GM12892 (cell line): ENCODE results near the gene ERGIC1.
"Not testable (repeated sequence)": the region's sequence is repeated elsewhere in the genome, so short reads cannot be mapped to it uniquely, and the experiment has no call there.

Experiments used
- DNase-seq: peaks from one replicate; pipeline ENCODE4 v3.0.0; 2011; ENCODE audit not compliant: insufficient read length
- FAIRE-seq: peaks from 2 replicates; lab custom pipeline; 2011; peaks lifted over from hg19 to GRCh38; lab: Jason Lieb, UNC
- POLR2A ChIP-seq: IDR thresholded peaks from 2 replicates; pipeline ENCODE4 v1.6.1; 2011; ENCODE audit warnings: low read depth, low read length, control low read depth
- POLR2AphosphoS5 ChIP-seq: IDR thresholded peaks from 2 replicates; pipeline ENCODE4 v1.6.1; 2011; ENCODE audit warnings: low read depth, low read length, control low read depth
- TAF1 ChIP-seq: IDR thresholded peaks from 2 replicates; pipeline ENCODE4 v1.6.1; 2011; ENCODE audit warnings: low read depth, mild to moderate bottlenecking, control low read depth, low read length, borderline replicate concordance

The ERGIC1 gene

DNA sequence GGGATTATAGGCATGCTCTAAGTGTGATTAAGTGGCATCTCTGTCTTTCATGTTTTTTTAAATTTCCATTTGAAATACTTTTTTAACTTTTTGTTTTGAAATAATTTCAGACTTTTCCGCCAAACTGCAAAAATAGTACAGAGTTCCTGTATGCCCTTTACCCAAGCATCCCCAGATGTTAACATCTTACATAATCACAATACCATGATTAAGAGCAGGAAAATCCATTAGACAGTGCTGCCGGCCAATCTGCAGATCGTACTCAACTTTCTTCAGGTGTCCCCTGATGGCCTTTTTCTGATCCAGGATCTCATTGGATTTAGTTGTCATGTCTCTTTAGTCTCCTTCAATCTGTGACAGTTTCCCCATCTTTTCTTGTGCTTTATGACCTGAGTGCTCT lies 49.0 kb downstream of the ERGIC1 start:
- TF ChIP-seq POLR2A (no peak), POLR2AphosphoS5 (no peak), TAF1 (no peak)
- no peak for FAIRE-seq
- DNase-seq, result no peak

DNA sequence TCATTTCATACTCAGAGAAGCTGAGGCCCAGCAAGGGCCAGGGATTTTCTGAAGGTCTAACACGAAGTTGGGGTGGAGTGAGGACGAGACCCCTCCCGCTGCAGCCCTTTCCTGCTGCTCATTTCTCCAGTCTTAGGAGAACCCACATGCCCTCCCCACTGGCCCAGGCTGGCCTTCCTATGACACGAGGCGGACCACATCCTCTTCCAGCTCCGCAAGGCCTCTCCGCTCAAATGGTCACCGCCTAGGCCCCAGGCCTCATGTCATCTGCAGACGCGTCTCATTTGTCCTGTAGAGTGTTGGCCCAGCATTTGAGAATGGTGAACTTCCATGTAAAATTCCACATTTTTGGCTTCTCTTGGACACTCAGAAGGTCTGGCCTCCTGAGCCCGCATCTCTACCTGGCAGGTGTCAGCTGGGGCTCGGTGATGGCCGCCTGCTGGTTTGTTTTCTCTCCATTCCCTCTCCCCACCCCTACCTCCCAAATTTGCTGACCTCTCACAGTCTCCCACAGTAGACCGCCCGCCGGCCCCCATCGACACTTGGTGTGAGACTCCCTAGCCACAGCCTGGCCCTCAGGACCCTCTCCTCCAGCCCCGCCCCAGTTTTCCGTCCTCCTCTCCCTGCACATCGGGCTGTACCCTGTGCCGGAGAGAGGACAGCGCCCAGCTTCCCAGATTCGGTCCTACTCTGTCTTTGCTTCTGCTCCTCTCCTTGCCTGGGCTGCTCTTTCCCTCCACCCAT lies 51.7 kb downstream of the ERGIC1 start:
- TF ChIP-seq TAF1 (no peak), POLR2AphosphoS5 (no peak), POLR2A (no peak)
- FAIRE-seq, result no peak
- DNase-seq, result no peak

DNA sequence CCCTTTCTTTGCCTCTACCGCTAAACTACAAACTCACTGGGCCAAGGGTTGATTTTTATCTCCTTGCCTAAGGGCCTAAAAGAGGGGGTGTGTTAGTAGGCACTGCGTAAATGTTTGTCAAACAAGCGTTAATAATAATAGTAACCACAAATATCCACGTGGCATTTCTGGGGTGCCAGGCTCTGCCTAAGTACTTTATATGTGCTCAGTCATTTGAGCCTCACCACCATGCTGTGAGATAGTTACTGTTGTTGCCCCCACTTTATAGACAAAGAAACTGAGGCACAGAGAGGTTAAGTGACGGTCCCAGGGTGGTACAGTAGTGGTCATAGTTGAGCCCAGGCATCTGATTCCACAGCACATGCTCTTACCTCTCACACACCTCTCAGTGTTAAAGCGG lies 52.4 kb downstream of the ERGIC1 start:
- FAIRE-seq, result no peak
- TF ChIP-seq TAF1 (no peak), POLR2A (no peak), POLR2AphosphoS5 (no peak)
- DNase-seq, result no peak

DNA sequence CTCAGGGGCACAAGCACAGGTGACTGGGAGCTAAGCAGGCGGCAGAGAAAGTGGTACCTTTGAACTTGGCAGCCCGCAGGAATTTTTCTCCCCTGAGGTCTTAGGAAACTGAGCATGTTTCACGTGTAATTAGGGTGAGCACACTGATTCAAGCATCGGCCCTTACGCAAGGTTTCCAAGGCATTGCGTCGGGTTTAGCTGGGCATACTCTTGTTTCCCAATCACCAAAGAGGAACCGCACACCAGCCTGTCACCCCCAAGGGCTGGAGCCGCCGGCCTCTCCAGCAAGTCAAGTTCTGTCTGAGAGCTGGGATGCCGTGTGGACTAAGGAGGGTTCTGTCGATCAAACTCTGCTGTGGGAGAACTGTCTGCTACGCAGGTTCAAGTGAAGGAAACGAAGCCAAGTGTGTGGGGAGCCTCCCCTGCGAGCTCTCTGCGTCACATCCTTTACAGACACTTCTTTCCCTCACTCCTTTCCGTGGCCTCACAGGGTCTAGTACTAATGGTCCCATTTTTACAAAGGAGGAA lies 53.0 kb downstream of the ERGIC1 start:
- FAIRE-seq (no peak), DNase-seq (no peak)
- TF ChIP-seq POLR2AphosphoS5 (no peak), TAF1 (no peak), POLR2A (no peak)

DNA sequence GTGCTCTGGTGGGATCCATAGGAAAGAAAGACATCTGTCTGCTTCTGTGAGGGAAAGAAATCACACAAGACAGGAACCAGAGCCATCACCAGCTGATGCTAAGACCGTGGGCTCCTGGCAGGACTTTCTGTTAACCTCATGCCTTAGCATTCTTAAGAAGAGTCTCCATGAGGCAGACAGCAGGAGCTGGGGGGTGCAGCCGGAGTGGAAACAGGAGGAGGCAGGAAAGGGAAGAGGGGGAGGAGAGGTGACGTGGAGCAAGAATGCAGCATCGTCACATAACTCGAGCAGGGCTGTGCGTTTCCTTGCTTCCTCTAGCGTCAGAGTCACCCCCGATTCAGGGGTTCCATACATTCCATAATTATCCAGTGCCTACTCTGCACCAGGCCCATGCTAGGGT lies 53.6 kb downstream of the ERGIC1 start:
- FAIRE-seq (no peak), DNase-seq (no peak)
- no peak for TF ChIP-seq TAF1
- no peak for TF ChIP-seq POLR2A
- no peak for TF ChIP-seq POLR2AphosphoS5

DNA sequence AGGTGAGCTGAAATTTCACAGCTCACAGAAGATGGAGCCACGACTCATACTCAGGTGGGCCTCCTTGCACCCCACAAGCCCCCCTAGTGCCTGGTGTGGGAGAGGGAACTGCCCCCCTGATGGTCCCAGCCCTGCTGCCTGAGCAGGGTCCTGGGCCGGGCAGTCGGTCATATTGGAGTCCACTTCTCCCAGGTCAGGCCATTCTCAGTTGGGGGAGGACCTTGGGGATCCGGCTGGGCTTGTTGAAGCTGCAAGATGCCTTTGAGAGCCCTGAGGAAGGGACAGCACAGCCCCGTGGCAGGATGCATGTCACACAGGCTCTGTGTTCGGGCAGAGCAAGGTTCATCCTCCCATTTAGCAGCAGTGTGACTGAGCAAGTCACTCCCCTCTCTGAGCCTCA lies 56.6 kb downstream of the ERGIC1 start:
- no peak for FAIRE-seq
- TF ChIP-seq POLR2AphosphoS5, result no peak
- TF ChIP-seq TAF1, result no peak
- TF ChIP-seq POLR2A, result no peak
- no peak for DNase-seq

DNA sequence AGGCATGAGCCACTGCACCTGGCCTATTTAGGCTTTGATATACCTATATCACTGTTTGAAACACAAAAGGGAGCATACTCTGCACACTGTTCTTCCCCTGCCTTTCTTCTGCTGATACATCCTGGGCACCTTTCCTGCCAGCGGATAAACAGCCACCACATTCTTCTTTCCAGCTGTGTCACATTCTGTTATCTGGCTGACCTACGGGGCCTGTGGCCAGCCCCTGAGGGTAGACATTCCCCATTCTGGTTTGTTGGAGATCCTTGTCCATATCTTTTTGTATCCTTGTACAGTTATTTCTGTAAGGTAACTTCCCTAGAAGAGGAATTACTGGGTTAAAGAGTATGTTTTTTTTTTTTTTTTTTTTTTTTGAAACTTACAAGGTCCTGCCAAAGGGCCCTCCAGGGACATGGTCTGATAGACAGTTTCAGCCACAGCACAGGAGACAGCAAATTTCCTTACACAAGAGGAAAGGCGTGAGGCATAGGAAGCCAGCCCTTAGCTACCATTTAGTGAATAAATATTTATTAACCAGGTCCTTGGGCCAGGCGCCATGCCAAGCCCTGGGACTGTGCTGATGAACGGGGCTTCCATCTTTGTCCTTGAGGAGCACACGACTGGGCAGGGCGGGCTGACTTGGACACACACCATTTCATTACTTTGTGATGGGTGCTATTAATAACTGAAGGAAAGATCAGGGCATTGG lies 57.8 kb downstream of the ERGIC1 start:
- FAIRE-seq (no peak), DNase-seq (no peak)
- TF ChIP-seq POLR2AphosphoS5 (no peak), POLR2A (no peak), TAF1 (no peak)

DNA sequence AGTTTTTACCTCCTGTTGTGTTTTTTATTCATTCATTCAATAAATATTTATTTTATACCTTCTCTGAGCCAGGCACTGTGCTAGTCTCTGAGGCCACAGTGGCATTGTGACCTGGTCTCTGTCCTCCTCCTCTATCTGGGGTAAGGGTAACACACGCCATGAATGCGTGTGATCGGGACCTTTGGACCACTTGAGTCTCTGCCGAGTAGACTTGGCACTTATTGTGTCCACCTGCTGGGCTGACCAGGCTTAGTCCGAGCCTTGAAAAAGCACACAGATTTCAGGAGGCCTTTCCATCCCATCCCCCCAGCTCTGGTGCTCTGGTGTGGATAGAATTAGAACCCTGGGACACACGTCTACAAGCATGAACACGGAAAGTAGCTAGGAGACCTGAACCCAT lies 58.7 kb downstream of the ERGIC1 start:
- no peak for TF ChIP-seq POLR2A
- DNase-seq (no peak), FAIRE-seq (no peak)

DNA sequence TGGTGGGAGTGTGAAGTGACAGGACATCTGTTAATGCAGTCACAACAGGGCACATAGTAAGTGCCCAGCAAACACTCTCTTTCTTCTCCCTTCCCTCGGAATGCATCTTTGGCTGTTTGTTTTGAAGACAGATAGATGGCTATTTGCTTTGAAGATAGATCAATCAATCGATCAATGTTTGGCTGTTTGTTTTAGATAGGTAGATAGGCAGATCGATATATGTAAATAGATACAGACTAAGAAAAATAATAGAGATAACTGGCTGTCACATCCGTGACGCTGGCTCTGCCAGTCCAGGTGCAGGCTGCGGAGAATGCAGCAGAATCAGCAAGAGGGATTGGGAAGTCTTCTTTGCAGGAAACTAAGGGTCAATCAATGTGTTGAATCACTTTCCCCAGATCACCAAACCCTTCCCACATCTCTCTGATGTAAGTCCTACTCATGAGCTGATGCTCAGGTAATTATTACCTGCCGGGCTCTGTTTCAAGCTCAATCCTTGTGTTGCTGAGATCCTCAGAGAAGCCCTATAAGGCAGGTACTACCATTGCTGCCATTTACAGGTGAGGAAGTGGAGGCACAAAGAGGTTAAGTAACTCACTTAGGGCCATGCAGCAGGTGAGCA lies 60.8 kb downstream of the ERGIC1 start:
- DNase-seq (no peak), FAIRE-seq (no peak)
- no peak for TF ChIP-seq POLR2AphosphoS5
- no peak for TF ChIP-seq TAF1
- no peak for TF ChIP-seq POLR2A

DNA sequence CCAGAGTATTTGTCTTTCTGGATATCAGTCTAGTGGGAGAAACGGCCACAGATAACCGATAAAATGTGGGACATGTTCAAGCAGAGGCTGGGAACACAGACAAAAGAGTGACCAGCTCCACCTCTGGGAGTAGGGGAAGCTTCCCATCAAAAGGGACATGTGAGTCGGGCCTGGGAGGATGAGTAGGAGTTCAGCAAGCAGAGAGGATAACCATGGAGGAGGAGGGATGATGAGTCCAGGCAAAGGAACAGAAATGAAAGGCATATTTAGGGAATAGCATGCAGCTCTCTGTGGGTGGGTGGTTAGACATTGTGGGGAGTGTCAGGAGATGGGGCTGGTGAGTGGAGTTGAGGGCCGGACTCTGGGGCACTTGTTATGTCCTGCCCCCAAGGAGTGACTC lies 61.5 kb downstream of the ERGIC1 start:
- TF ChIP-seq TAF1 (no peak), POLR2A (no peak), POLR2AphosphoS5 (no peak)
- no peak for FAIRE-seq
- DNase-seq, result no peak

DNA sequence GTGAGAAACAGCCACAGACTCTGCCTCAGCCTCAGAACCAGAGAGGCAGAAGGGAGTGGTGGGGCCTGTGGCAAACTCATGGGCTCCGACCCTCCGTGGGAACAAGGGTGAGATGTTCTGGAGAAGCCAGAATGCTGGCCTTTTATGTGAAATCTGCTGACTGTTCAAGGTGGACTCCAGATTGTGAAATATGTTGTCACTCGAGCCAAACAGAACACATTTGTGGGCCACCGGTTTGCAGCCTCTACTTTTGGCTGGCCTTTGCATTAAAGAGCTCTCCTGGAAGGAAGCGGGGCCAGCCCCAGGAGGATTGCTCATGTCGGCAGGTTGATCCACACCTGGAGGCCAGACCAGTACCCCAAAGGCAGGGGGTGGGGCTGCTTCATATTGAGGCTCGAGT lies 62.4 kb downstream of the ERGIC1 start:
- FAIRE-seq (no peak), DNase-seq (no peak)
- TF ChIP-seq TAF1 (no peak), POLR2AphosphoS5 (no peak), POLR2A (no peak)

DNA sequence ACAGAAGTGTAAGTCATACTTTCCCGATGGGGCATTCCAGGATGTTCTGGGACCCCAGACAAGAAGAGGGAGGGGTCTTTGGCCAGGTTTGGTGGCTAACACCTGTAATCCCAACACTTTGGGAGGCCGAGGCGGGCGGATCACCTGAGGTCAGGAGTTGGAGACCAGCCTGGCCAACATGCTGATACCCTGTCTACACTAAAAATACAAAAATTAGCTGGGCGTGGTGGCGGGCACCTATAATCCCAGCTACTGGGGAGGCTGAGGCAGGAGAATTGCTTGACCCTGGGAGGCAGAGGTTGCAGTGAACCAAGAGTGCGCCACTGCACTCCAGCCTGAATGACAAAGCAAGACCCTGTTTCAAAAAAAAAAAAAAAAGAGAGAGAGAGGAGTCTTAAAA lies 63.0 kb downstream of the ERGIC1 start:
- DNase-seq, FAIRE-seq: not testable (repeated sequence)
